Activated T-helper 1 cell treated with anti-CD3 and anti-CD28 coated beads, Interleukin-12 subunit alpha, Interleukin-12 subunit beta, Interleukin-2, Interleukin-4 antibody, amounts not matched to agents 30 ng/mL and 10 ng/mL and 1 ng/mL, durations not matched to agents 14 hours and 24 hours and 36 hours (primary cell): ENCODE data around the gene DDX42. TPM values are rescaled to one million over a fixed set of nuclear protein-coding genes. Genes with fewer than 3 reads are reported as not detected.

Experiments used
- DNase-seq: peaks from one replicate; pipeline ENCODE4 v3.0.0; 2021; ENCODE audit warnings: low spot score
- H3K27ac Mint-ChIP-seq: one replicate; pipeline ENCODE4 v1.8.0; 2021; ENCODE audit warnings: mild to moderate bottlenecking, mixed read lengths
- H3K27me3 Mint-ChIP-seq: one replicate; pipeline ENCODE4 v1.8.0; 2022; ENCODE audit warnings: mild to moderate bottlenecking, moderate library complexity, mixed read lengths; ENCODE audit not compliant: insufficient read depth
- H3K36me3 Mint-ChIP-seq: one replicate; pipeline ENCODE4 v1.8.0; 2021; ENCODE audit warnings: low read depth, mixed read lengths
- H3K4me1 Mint-ChIP-seq: one replicate; pipeline ENCODE4 v1.8.0; 2021; ENCODE audit warnings: low read depth, mixed read lengths
- H3K4me3 Mint-ChIP-seq: one replicate; pipeline ENCODE4 v1.8.0; 2021; ENCODE audit warnings: mild to moderate bottlenecking, moderate library complexity, mixed read lengths
- H3K9me3 Mint-ChIP-seq: one replicate; pipeline ENCODE4 v1.8.0; 2021; ENCODE audit warnings: mixed read lengths
- intact Hi-C: fragments of 100-400 bp; cut with micrococcal nuclease; formaldehyde crosslinking; loops from one replicate; pipeline ENCODE4 v1.15.1; 2024
- total RNA-seq: library from RNA; stranded (reverse); gene quantifications from 2 replicates; pipeline ENCODE4 v1.2.3, GENCODE V29; 2022

The DDX42 gene
- total RNA-seq, 1 donor from 2014 or later, result 149 TPM

DNA sequence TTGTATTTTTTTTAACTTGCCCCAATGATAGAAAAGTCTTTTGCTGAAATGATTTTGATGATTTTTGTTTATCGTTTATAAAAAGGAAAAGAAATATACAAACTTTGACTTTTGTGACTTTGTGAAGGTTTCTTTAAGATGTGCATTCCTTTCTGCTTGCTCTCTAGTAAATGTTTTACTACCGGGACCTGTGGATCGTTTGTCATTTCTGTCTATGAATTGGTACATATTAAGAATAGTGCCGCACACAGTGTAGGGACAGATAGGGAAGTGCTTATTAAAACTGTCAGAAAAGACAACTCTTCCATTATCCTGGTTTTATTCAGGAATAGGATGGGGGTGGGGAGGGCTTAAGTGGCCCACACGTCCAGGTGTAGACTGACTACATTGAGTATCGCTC is 45.2 kb downstream of the DDX42 start:
- intact Hi-C loops, result no loop called here
- no peak overlapping the region for H3K27ac Mint-ChIP-seq
- no peaks in the 10 kb centered on the region for H3K9me3 Mint-ChIP-seq
- peaks cover 45% of the 10 kb centered on the region for H3K4me1 Mint-ChIP-seq
- no peaks in the 10 kb centered on the region for H3K27me3 Mint-ChIP-seq
- H3K4me3 Mint-ChIP-seq, result no peak overlapping the region
- no peak for DNase-seq
- H3K36me3 Mint-ChIP-seq, result peaks cover 75% of the 10 kb centered on the region

DNA sequence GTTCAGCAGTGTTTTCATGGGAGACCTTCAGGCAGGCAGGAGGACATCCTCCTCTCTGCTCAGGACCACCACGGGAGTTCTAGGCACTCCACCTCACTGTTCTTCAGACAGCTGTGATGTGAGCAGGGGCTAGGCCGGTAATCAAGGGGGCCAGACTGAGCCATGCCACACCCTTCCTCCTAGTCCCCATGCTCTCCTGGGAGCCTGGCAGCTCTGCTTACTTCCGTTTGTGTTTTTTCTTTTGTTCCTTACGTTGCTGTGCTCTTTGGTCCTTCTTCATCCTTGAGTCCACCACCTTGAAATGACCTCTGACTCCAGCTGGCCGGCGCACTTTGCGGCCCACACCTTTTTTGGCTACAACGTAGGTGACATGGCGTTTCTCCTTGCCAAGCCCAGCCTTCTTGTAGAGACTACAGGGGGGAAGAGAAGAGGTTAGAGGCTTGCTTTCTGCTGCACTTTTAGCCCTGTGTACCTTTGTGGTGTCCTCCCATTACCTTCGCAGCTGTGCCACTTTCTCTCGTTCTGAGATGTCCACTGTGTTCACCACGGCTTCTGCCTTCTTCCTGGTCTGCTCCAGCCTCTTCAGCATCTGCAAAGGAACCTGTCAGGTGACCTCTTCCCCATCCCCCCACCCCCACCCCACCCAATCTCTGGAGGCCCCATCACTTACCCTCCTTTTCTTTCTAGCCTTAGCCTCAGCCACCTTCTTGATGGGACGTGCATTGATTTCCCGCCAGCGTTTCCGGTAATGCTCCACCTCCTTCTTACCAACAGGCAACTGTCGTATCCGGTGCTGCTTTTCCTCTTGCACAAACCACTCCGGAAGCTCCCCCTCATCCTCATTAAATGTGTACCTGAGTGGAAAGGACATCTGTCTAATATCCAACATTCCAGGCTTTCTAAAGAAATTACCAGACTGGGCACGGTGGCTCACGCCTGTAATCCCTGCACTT is 45.9 kb downstream of the DDX42 start:
- peak overlapping the region; percentile 79 for H3K27ac Mint-ChIP-seq
- peak overlapping the region; percentile 52 for H3K4me3 Mint-ChIP-seq
- H3K36me3 Mint-ChIP-seq, result peaks cover 79% of the 10 kb centered on the region
- H3K4me1 Mint-ChIP-seq, result peaks cover 52% of the 10 kb centered on the region
- H3K27me3 Mint-ChIP-seq, result no peaks in the 10 kb centered on the region
- no peaks in the 10 kb centered on the region for H3K9me3 Mint-ChIP-seq
- intact Hi-C loops, result loop anchor here (10.0 kb wide), 1 partner anchor 395 kb away; no protein-coding TSS in a partner anchor
- DNase-seq, result no peak

DNA sequence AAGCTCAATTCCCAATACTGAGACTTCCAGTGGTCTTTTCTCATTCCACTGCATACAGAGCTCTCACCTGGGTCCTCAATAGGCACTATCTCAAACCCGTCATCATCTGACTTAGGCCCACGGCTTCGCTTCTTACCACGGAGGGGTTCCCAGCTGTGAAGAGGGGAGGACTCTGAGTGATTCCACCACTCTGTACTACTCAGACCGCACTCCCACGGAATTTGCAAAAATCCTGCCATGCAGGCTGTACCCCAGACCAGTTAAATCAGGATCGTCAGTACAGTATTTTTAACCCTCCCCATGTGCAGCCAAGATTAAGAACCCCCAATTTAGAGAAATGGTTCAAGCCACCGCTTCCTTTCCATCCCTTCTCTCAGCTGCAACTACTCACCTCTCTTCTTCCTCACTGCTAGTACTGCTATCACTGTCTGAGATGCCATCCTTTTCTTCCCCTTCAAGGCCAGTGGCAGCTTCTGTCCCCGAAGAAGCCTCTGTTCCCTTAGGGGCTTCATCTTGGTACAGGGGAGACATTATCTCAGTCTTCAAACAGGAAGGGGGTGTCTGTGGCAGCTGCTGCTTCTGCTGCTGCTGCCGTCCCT is 47.1 kb downstream of the DDX42 start:
- Mint-ChIP-seq H3K27ac (peak overlapping the region; percentile 3), H3K4me3 (peak overlapping the region; percentile 77)
- intact Hi-C loops, result loop anchor here (10.0 kb wide), 1 partner anchor 396 kb away; no protein-coding TSS in a partner anchor

DNA sequence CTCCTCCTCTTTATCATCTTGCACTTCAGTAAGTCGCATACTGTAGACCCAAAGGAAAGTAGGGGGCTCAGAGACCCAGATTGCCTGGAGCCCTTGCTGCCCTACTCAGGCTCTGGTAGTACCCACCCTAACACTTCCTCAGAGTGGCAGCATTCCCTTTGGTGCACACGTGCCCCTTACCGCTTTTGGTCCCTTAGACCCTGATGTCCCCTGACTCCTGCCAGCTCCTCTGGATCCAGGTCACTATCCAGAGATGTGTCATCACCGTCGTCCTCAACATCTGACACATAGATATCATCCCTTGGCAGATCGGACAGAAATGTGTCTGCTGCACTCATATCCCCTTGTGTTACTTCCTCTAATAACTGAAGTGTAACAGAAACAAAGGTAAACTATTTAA is 47.8 kb downstream of the DDX42 start:
- H3K9me3 Mint-ChIP-seq, result no peaks in the 10 kb centered on the region
- H3K27me3 Mint-ChIP-seq, result no peaks in the 10 kb centered on the region
- DNase-seq, result no peak
- peaks cover 82% of the 10 kb centered on the region for H3K36me3 Mint-ChIP-seq
- intact Hi-C loops, result loop anchor here (10.0 kb wide), 1 partner anchor 397 kb away; no protein-coding TSS in a partner anchor
- peaks cover 64% of the 10 kb centered on the region for H3K4me1 Mint-ChIP-seq
- H3K27ac Mint-ChIP-seq, result peak overlapping the region; percentile 79
- H3K4me3 Mint-ChIP-seq, result peak overlapping the region; percentile 77

More for the DNA sequence above, 47.1 kb downstream of the DDX42 start:
- Mint-ChIP-seq H3K9me3 (no peaks in the 10 kb centered on the region), H3K4me1 (peaks cover 64% of the 10 kb centered on the region), H3K36me3 (peaks cover 80% of the 10 kb centered on the region), H3K27me3 (no peaks in the 10 kb centered on the region)
- no peak for DNase-seq

DNA sequence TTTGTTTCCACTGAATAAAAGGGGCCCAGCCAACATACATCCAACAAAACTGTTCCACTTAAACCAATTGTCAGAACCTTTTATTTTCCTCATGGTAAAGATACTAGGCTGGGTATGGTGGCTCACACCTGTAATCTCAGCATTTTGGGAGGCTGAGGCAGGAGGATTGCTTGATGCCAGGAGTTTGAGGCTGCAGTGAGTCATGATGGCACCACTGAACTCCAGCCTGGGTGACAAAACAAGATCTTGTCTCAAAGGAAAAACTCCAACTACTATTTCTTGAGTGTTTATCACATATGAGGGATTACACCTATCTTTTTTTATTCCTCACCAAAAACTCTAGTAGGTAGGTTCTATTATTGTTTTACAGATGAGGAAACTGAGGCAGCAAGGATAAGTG is 48.6 kb downstream of the DDX42 start:
- Mint-ChIP-seq H3K27ac (no peak overlapping the region), H3K4me1 (peaks cover 63% of the 10 kb centered on the region), H3K9me3 (no peaks in the 10 kb centered on the region), H3K27me3 (no peaks in the 10 kb centered on the region), H3K36me3 (peaks cover 82% of the 10 kb centered on the region), H3K4me3 (peak overlapping the region; percentile 6)
- intact Hi-C loops, result loop anchor here (10.0 kb wide), 1 partner anchor 398 kb away; no protein-coding TSS in a partner anchor
- no peak for DNase-seq

DNA sequence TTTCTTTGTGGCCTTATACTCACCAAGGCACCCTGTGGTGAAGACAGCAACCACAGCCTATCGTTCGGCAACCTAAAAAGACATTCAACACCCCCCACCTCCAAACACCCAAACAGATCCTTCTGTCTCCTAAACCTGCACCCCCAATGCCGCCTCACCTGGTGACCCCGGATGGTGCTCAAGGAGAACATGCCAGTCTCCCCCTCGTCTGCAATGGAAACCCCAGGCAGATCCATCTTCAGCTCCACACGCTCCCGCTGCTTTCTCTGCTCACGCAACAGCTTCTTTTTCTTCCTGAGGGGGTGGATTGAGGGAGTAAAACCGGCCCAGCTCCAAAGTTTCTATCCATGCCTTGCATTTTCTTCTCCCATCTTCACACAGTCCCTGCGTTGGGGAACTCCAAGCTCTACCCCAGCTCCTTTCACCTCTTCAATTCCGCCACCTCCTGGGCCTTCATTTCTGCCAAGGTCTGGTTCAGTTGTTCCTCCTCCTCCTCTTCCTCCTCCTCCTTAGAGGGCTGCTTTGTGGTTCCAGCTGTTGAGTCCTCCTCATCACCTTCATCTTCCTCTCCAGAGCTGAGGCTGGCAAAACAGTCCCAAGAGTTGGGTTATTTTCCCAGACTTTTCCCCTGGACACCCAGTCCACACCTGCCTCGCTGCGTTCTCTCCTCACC is 49.8 kb downstream of the DDX42 start:
- Mint-ChIP-seq H3K9me3 (no peaks in the 10 kb centered on the region), H3K4me3 (peak overlapping the region; percentile 28), H3K27ac (peak overlapping the region; percentile 41), H3K27me3 (no peaks in the 10 kb centered on the region), H3K36me3 (peaks cover 76% of the 10 kb centered on the region), H3K4me1 (peaks cover 66% of the 10 kb centered on the region)
- intact Hi-C loops, result loop anchor here (10.0 kb wide), 1 partner anchor 399 kb away; no protein-coding TSS in a partner anchor
- DNase-seq, result no peak

DNA sequence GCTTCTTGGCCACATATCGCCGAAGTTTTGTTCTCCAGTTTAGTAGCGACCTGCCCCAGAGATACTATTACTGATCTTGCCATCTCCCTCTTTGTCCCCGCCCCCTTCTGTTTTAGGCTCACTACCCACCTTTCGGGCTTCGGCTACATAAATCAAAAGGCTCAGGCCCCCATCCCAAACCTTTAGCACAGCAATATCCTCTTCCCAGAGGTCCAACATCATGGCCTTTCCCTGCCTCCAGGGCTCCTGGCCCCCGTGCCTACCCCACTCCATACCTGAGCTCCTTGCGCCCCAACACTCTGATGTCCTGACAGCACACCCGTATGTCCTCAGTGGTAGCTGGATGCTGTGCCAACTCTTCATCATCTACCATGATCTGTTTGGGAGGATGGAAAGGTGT is 50.4 kb downstream of the DDX42 start:
- peaks cover 75% of the 10 kb centered on the region for H3K36me3 Mint-ChIP-seq

DNA sequence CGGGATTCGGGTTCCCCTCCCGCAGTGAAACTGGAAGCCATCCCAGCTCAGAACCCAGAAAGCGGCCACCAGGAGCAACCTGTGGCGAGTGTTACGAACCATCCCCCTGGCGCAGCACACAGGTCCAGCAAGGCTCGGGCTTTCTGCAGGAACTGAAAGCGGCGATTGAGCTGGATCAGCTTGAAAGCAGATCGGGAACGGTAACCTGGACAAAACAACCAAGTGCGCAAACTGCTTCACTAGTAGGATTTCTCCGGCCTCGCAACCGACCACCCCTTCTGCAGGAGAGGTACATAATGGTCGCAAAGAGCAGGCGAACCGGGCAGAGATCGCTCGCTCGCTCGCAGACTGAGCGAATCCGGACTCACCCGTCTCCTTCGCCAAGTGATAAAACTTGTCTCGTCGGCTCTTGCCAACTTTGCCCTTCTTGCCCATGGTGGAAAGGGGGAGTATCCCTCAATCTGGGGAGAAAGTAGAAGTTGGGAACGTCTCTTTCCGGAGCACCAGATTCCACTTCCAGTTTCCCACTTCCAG is 52.6 kb downstream of the DDX42 start:
- DNase-seq, result no peak
- Mint-ChIP-seq H3K4me1 (peaks cover 75% of the 10 kb centered on the region), H3K36me3 (peaks cover 78% of the 10 kb centered on the region), H3K9me3 (no peaks in the 10 kb centered on the region), H3K4me3 (peak overlapping the region; percentile 96), H3K27ac (peak overlapping the region; percentile 98), H3K27me3 (no peaks in the 10 kb centered on the region)
- intact Hi-C loops, result loop anchor here (1.0 to 10.0 kb wide), 9 partner anchors 9 to 1898 kb away; partner anchors contain the start of genes CCDC47, CEP95, DDX5 and MAP3K3

More for the DNA sequence above, 50.4 kb downstream of the DDX42 start:
- Mint-ChIP-seq H3K27ac (peak overlapping the region; percentile 5), H3K9me3 (no peaks in the 10 kb centered on the region), H3K4me3 (peak overlapping the region; percentile 9), H3K27me3 (no peaks in the 10 kb centered on the region), H3K4me1 (peaks cover 72% of the 10 kb centered on the region)
- intact Hi-C loops, result loop anchor here (10.0 kb wide), 1 partner anchor 400 kb away; no protein-coding TSS in a partner anchor
- no peak for DNase-seq

DNA sequence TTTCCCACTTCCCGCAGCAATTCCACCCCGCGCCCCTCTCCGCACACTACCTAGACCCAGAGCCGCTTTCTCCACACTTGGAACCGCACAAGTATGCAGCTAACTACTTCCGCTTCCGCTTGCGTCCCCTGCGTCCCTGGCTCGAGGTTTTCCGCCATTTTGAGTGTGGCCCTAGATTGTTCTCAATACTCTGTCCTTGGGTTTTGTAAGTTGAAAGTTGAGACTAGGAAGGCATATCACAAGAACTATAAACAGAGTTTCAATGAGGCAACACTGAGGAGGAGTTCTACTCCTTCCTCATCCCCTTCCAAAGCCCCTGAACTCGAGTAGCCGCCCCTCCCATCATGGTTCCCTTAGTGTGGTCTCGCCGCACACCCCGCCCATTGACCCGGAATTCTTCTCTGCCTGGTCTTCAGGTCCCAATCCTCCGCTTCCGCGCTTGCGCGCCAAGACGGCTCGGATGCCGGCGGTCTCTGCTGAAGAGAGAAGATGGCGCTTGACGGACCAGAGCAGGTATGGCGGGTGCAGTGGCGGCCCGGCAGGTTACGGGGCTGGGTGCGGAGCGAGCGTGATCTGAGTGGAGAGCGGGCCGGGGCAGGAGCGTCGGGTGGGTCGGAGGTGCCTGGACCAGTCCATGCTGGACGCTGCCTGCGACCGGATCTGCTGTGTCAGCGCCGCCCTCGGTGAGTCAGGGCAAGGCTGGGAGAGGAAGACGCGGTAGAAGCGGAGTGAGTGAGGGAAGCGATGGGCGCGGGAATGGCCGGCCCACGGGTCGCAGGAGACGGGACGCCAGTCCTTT is 53.2 kb downstream of the DDX42 start, which contains the start of the genes FTSJ3 and PSMC5:
TSS of gene FTSJ3 (minus strand) at position 662 of the 799 bp plus-strand sequence. CDS start 761 bp downstream, outside the sequence.
TSS of gene PSMC5 (plus strand) at position 430 of the 799 bp plus-strand sequence. CDS start at position 490, 60 bp downstream.
- H3K9me3 Mint-ChIP-seq, result no peaks in the 10 kb centered on the region
- peak within 1 kb of the TSS; percentile 98 for H3K27ac Mint-ChIP-seq
- H3K36me3 Mint-ChIP-seq, result peaks cover 77% of the 10 kb centered on the region
- H3K4me3 Mint-ChIP-seq, result peak within 1 kb of the TSS; percentile 96
- H3K27me3 Mint-ChIP-seq, result no peaks in the 10 kb centered on the region
- H3K4me1 Mint-ChIP-seq, result peaks cover 71% of the 10 kb centered on the region
- DNase-seq, result peak; percentile 94
- intact Hi-C loops, result loop anchor here (1.0 to 10.0 kb wide), 9 partner anchors 8 to 1898 kb away; partner anchors contain the start of genes CCDC47, CEP95, DDX5 and MAP3K3

DNA sequence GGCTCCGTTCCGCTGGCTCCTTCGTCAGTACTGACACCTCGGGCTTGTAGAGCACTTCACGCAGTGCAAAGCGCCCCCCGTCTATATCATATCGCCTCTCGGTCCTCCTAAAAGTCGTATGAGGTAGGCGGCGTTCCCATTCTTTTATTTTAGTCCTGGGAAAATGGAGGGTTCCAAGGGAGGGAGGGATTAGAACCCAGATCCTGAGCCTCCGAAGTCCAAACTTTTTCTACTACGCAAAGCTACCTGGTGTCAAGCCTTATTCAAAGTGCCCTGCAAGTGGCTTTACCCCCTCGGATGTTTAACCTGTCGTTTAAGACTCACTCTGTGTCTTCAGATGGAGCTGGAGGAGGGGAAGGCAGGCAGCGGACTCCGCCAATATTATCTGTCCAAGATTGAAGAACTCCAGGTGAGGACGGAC is 53.8 kb downstream of the DDX42 start:
- H3K9me3 Mint-ChIP-seq, result no peaks in the 10 kb centered on the region
- H3K36me3 Mint-ChIP-seq, result peaks cover 75% of the 10 kb centered on the region
- H3K4me1 Mint-ChIP-seq, result peaks cover 68% of the 10 kb centered on the region
- intact Hi-C loops, result loop anchor here (1.0 to 10.0 kb wide), 9 partner anchors 7 to 1899 kb away; partner anchors contain the start of genes CCDC47, CEP95, DDX5 and MAP3K3
- H3K27ac Mint-ChIP-seq, result peak overlapping the region; percentile 98
- H3K4me3 Mint-ChIP-seq, result peak overlapping the region; percentile 96
- H3K27me3 Mint-ChIP-seq, result no peaks in the 10 kb centered on the region
- DNase-seq, result no peak

DNA sequence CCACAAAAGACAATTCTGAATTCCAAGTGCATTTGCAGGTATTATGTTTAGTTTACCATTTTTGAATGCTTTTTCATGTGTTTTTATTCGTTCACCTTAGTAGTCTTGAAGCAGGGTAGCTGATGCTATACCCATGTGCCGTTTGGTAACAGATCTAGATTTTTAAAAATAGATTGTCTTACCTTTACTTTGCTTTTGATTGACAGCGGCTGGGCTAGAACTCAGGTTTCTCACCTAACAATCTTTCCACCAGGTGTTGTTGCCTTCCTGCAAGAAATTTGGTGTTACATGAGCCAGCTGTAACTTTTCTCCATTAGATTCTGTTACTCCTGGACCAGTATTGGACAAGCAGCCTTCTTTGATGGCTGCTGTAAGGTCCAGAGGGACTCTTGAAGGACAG is 55.0 kb downstream of the DDX42 start:
- H3K27me3 Mint-ChIP-seq, result no peaks in the 10 kb centered on the region
- H3K36me3 Mint-ChIP-seq, result peaks cover 75% of the 10 kb centered on the region
- peak overlapping the region; percentile 67 for H3K4me3 Mint-ChIP-seq
- no peak for DNase-seq
- no peaks in the 10 kb centered on the region for H3K9me3 Mint-ChIP-seq
- intact Hi-C loops, result loop anchor here (5.0 to 10.0 kb wide), 3 partner anchors 207 to 678 kb away; partner anchors contain the start of genes CEP95, DDX5 and MAP3K3
- no peak overlapping the region for H3K27ac Mint-ChIP-seq
- peaks cover 58% of the 10 kb centered on the region for H3K4me1 Mint-ChIP-seq
